ENCODE data around the gene NOXA1. TPM values are rescaled to one million over a fixed set of nuclear protein-coding genes. Genes with fewer than 3 reads are reported as not detected.

NOXA1 gene
- total RNA-seq, 1 donor from 2014 or later: 0.50 TPM

DNA sequence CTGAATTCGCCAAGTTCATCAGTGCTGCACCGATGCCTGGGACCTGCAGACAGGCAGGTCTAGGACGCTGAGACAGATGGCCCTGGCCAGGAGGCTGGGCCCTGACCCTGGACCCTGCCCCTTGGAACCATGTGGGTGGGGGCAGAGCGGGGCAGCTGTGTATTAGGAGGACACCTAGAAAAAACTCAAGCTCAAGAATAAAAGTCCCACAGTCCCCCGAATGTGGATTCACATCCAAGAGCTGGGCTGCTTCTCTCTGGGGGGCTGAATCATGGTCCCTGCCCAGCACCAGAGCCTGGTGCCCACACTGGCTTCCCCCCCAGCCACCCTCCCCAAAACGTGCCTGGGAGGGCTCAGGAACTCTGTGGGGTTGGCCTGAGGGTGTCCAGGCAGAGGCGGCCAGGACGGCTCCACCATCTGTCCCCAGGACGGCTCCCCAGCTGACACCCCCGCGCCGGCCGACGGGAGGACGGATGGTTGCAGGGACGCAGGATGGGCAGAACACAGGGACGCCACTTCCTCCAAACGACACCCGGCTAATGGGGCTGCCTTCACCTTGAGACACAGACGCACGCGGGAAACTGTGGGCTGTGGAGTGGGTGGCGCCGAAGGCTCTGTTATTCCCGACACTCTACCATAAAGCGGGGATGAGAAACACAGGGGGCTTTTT lies 35.2 kb upstream of the NOXA1 start:
- H3K9me3 ChIP-seq (ENCODE audit: insufficient read depth, low read depth, low read length): no peaks in the 10 kb centered on the region
- Mint-ChIP-seq H3K36me3 (ENCODE audit: low read depth, unreplicated experiment) (peaks cover 6% of the 10 kb centered on the region), H3K27ac (ENCODE audit: unreplicated experiment) (no peak overlapping the region), H3K9me3 (ENCODE audit: unreplicated experiment) (no peaks in the 10 kb centered on the region), H3K27me3 (ENCODE audit: low read depth, unreplicated experiment) (no peaks in the 10 kb centered on the region), H3K4me3 (ENCODE audit: unreplicated experiment) (no peak overlapping the region), H3K4me1 (ENCODE audit: low read depth, unreplicated experiment) (no peaks in the 10 kb centered on the region)
- TF ChIP-seq CTCF (IDR thresholded peaks at IDR 0.05; ENCODE audit: insufficient read depth, low read depth, low read length) (no peak), EZH2 (IDR thresholded peaks at IDR 0.05; ENCODE audit: insufficient read depth, low read length) (no peak)
- no peak overlapping the region for H3K27ac ChIP-seq (ENCODE audit: low read depth, low read length)
- no peak overlapping the region for H3K4me3 ChIP-seq (ENCODE audit: insufficient read depth, low read depth, low read length)
- DNase-seq (ENCODE audit: low read depth): no peak
- no peaks in the 10 kb centered on the region for H4K20me1 ChIP-seq (ENCODE audit: insufficient read depth, low read length)
- no peaks in the 10 kb centered on the region for H3K36me3 ChIP-seq (ENCODE audit: insufficient read depth, low read length)
- peaks cover 2% of the 10 kb centered on the region for H3K4me1 ChIP-seq (ENCODE audit: insufficient read depth, low read length)
- no peak overlapping the region for H2AFZ ChIP-seq (ENCODE audit: low read depth, low read length)
- H3K79me2 ChIP-seq (ENCODE audit: insufficient read depth, low read length): no peaks in the 10 kb centered on the region
- FAIRE-seq: no peak
- H3K9ac ChIP-seq (ENCODE audit: low read length): no peak overlapping the region
- no peak overlapping the region for H3K4me2 ChIP-seq (ENCODE audit: low read length)
- H3K27me3 ChIP-seq (ENCODE audit: insufficient read depth, low read length): no peaks in the 10 kb centered on the region

- Histone ChIP-seq H3K4me2 (ENCODE audit: low read length) (no peak overlapping the region), H4K20me1 (ENCODE audit: insufficient read depth, low read length) (no peaks in the 10 kb centered on the region), H3K9ac (ENCODE audit: low read length) (no peak overlapping the region), H3K27me3 (ENCODE audit: insufficient read depth, low read length) (no peaks in the 10 kb centered on the region), H3K36me3 (ENCODE audit: insufficient read depth, low read length) (no peaks in the 10 kb centered on the region), H2AFZ (ENCODE audit: low read depth, low read length) (no peak overlapping the region), H3K27ac (ENCODE audit: low read depth, low read length) (no peak overlapping the region), H3K4me1 (ENCODE audit: insufficient read depth, low read length) (peaks cover 2% of the 10 kb centered on the region), H3K4me3 (ENCODE audit: insufficient read depth, low read depth, low read length) (no peak overlapping the region), H3K79me2 (ENCODE audit: insufficient read depth, low read length) (no peaks in the 10 kb centered on the region), H3K9me3 (ENCODE audit: insufficient read depth, low read depth, low read length) (no peaks in the 10 kb centered on the region)
- Mint-ChIP-seq H3K27ac (ENCODE audit: unreplicated experiment) (no peak overlapping the region), H3K27me3 (ENCODE audit: low read depth, unreplicated experiment) (no peaks in the 10 kb centered on the region), H3K4me3 (ENCODE audit: unreplicated experiment) (no peak overlapping the region), H3K4me1 (ENCODE audit: low read depth, unreplicated experiment) (no peaks in the 10 kb centered on the region), H3K9me3 (ENCODE audit: unreplicated experiment) (no peaks in the 10 kb centered on the region), H3K36me3 (ENCODE audit: low read depth, unreplicated experiment) (peaks cover 6% of the 10 kb centered on the region)
- FAIRE-seq (no peak), DNase-seq (ENCODE audit: low read depth) (no peak)
- no peak for TF ChIP-seq CTCF (IDR thresholded peaks at IDR 0.05; ENCODE audit: insufficient read depth, low read depth, low read length)
- TF ChIP-seq EZH2 (IDR thresholded peaks at IDR 0.05; ENCODE audit: insufficient read depth, low read length): no peak
Measured at GRCh38 chr9:137388589-137389427, 34.4 kb upstream of the NOXA1 start.

DNA sequence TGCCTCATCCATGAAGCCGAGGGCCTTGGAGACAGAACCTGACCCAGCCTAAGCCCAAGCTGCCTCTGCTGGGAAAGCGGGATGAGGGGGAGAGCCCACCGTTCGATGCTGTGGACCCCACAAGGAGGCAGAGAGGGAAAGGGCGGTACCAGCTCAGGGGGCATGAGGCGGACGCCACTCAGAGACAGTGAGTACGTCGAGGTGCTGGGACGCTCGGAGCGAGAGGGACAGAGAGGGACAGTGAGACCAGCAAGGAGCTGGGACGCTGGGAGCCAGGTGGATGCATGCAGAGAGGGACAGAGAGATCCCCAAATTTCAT lies 33.8 kb upstream of the NOXA1 start:
- no peaks in the 10 kb centered on the region for H3K27me3 Mint-ChIP-seq (ENCODE audit: low read depth, unreplicated experiment)
- Histone ChIP-seq H2AFZ (ENCODE audit: low read depth, low read length) (no peak overlapping the region), H3K9me3 (ENCODE audit: insufficient read depth, low read depth, low read length) (no peaks in the 10 kb centered on the region), H3K27ac (ENCODE audit: low read depth, low read length) (no peak overlapping the region), H4K20me1 (ENCODE audit: insufficient read depth, low read length) (no peaks in the 10 kb centered on the region), H3K36me3 (ENCODE audit: insufficient read depth, low read length) (no peaks in the 10 kb centered on the region), H3K79me2 (ENCODE audit: insufficient read depth, low read length) (no peaks in the 10 kb centered on the region), H3K9ac (ENCODE audit: low read length) (no peak overlapping the region), H3K4me2 (ENCODE audit: low read length) (no peak overlapping the region), H3K4me3 (ENCODE audit: insufficient read depth, low read depth, low read length) (no peak overlapping the region), H3K27me3 (ENCODE audit: insufficient read depth, low read length) (no peaks in the 10 kb centered on the region), H3K4me1 (ENCODE audit: insufficient read depth, low read length) (no peaks in the 10 kb centered on the region)
- H3K9me3 Mint-ChIP-seq (ENCODE audit: unreplicated experiment): no peaks in the 10 kb centered on the region
- no peak overlapping the region for H3K27ac Mint-ChIP-seq (ENCODE audit: unreplicated experiment)
- no peak overlapping the region for H3K4me3 Mint-ChIP-seq (ENCODE audit: unreplicated experiment)
- FAIRE-seq (no peak), DNase-seq (ENCODE audit: low read depth) (no peak)
- no peaks in the 10 kb centered on the region for H3K4me1 Mint-ChIP-seq (ENCODE audit: low read depth, unreplicated experiment)
- H3K36me3 Mint-ChIP-seq (ENCODE audit: low read depth, unreplicated experiment): peaks cover 6% of the 10 kb centered on the region
- TF ChIP-seq CTCF (IDR thresholded peaks at IDR 0.05; ENCODE audit: insufficient read depth, low read depth, low read length) (no peak), EZH2 (IDR thresholded peaks at IDR 0.05; ENCODE audit: insufficient read depth, low read length) (no peak)
